HepG2 (cell line): ENCODE measurements around the gene CCDC85C. TPM values are rescaled to one million over a fixed set of nuclear protein-coding genes. Genes with fewer than 3 reads are reported as not detected.
A peak's percentile ranks its signal among the peaks of the same experiment; 100 is the strongest.

Experiments
- IRF2 ChIP-seq: IDR thresholded peaks from 2 replicates; pipeline ENCODE4 v1.6.1; 2018; ENCODE audit warnings: missing genetic modification reagents, missing compliant biosample characterization
- KLF13 ChIP-seq: sonication (generic); formaldehyde crosslinking; IDR thresholded peaks from 2 replicates; pipeline ENCODE4 v1.4.0; 2020; ENCODE audit warnings: mild to moderate bottlenecking, missing genetic modification reagents
- PAXIP1 ChIP-seq: sonication (generic); formaldehyde crosslinking; conservative IDR thresholded peaks from 2 replicates; pipeline ENCODE4 v1.4.0; 2020; ENCODE audit warnings: mild to moderate bottlenecking, missing genetic modification reagents, moderate library complexity
- RBAK ChIP-seq: sonication (generic); formaldehyde crosslinking; IDR thresholded peaks from 2 replicates; pipeline ENCODE4 v1.5.1; 2020; ENCODE audit warnings: mild to moderate bottlenecking, missing genetic modification reagents
- SMC3 ChIP-seq: IDR thresholded peaks from 2 replicates; pipeline ENCODE4 v1.6.1; 2011; ENCODE audit warnings: low read length, improper control_type of control experiment
- TGIF2 ChIP-seq: IDR thresholded peaks from 2 replicates; pipeline ENCODE4 v1.6.1; 2016; ENCODE audit warnings: control low read depth, missing compliant biosample characterization
- ZBTB40 ChIP-seq, 2 experiments: fragments of 450-650 bp in 1 of 2; sonication (generic) in 1 of 2; formaldehyde crosslinking in 1 of 2; IDR thresholded peaks; 2 replicates each; pipeline versions ENCODE4 v1.6.1 to v1.8.0; 2016 to 2022; ENCODE audit warnings: antibody characterized with exemption in 1 of 2, mild to moderate bottlenecking in 1 of 2, missing genetic modification reagents in 1 of 2
- ZFP1 ChIP-seq: IDR thresholded peaks from 2 replicates; pipeline ENCODE4 v1.6.1; 2016
- ZNF672 ChIP-seq: sonication (generic); formaldehyde crosslinking; IDR thresholded peaks from 2 replicates; pipeline ENCODE4 v1.8.1; 2022; ENCODE audit warnings: missing genetic modification reagents
- polyA plus RNA-seq, 8 experiments: library from polyadenylated mRNA; depleted of rRNA in 3 of 8; stranded (reverse) in 7 of 8; unstranded in 1 of 8; fragments of >200 nt; fragmentation: Illumina TruSeq in 4 of 8; extraction: Trizol in 4 of 8; gene quantifications; 2 replicates each; pipeline versions ENCODE4 v1.2.1 to v1.2.3, GENCODE V29; 2011 to 2016; ENCODE audit warnings: low read depth in 4 of 8, missing spikeins in 1 of 8, mixed read lengths in 1 of 8; ENCODE audit not compliant: insufficient read depth in 1 of 8
- total RNA-seq, 5 experiments: library from RNA; depleted of rRNA; stranded (reverse); fragments of >200 nt; fragmentation: Illumina TruSeq; extraction: Trizol; gene quantifications; 2 replicates each; pipeline ENCODE4 v1.2.3, GENCODE V29; 2016; ENCODE audit warnings: low read depth in 1 of 5
- TF ChIP-seq, protein P1 (sequence below): sonication (generic); formaldehyde crosslinking; IDR thresholded peaks from 2 replicates; pipeline ENCODE4 v1.8.1; 2022; ENCODE audit warnings: low read depth, mild to moderate bottlenecking, missing genetic modification reagents

CCDC85C gene
- total and polyA plus RNA-seq, 2 of the 13 experiments (the other 11 are each of a cell fraction or from before 2014, with no cell fraction given): 18.8 to 43.8 TPM

GRCh38 chr14:99562856-99563748 is 40.9 kb downstream of the CCDC85C start (continued):
- TF ChIP-seq, protein P1, sequence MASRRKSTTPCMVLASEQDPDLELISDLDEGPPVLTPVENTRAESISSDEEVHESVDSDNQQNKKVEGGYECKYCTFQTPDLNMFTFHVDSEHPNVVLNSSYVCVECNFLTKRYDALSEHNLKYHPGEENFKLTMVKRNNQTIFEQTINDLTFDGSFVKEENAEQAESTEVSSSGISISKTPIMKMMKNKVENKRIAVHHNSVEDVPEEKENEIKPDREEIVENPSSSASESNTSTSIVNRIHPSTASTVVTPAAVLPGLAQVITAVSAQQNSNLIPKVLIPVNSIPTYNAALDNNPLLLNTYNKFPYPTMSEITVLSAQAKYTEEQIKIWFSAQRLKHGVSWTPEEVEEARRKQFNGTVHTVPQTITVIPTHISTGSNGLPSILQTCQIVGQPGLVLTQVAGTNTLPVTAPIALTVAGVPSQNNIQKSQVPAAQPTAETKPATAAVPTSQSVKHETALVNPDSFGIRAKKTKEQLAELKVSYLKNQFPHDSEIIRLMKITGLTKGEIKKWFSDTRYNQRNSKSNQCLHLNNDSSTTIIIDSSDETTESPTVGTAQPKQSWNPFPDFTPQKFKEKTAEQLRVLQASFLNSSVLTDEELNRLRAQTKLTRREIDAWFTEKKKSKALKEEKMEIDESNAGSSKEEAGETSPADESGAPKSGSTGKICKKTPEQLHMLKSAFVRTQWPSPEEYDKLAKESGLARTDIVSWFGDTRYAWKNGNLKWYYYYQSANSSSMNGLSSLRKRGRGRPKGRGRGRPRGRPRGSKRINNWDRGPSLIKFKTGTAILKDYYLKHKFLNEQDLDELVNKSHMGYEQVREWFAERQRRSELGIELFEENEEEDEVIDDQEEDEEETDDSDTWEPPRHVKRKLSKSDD (CRISPR knock-in tag): no peak
- TF ChIP-seq SMC3: peak; percentile 68
- no peak for TF ChIP-seq ZBTB40 (IDR thresholded peaks at IDR 0.05)
- TF ChIP-seq ZBTB40 (CRISPR knock-in tag; IDR thresholded peaks at IDR 0.05): 0 out of 2 replicates have a peak, but pooled peaks have one; percentile 41
- peak; percentile 54 for TF ChIP-seq PAXIP1 (CRISPR knock-in tag)
- TF ChIP-seq KLF13 (CRISPR knock-in tag): 0 out of 2 replicates have a peak, but pooled peaks have one; percentile 41
- 0 out of 2 replicates have a peak, but pooled peaks have one; percentile 56 for TF ChIP-seq TGIF2 (CRISPR knock-in tag)
- TF ChIP-seq IRF2 (CRISPR knock-in tag): peak; percentile 76
- no peak for TF ChIP-seq RBAK (CRISPR knock-in tag)
- TF ChIP-seq ZFP1: 0 out of 2 replicates have a peak, but pooled peaks have one; percentile 25
- TF ChIP-seq ZNF672 (CRISPR knock-in tag): no peak
